Spleen (tissue), 11 donors: ENCODE data around the gene CABCOCO1. TPM values are rescaled to one million over a fixed set of nuclear protein-coding genes. Genes with fewer than 3 reads are reported as not detected.

ENCODE experiments used
- DNase-seq: peaks from one replicate; pipeline ENCODE4 v3.0.0-alpha.2; 2020
- H3K27ac ChIP-seq, 8 donors: fragments of 200-600 bp; sonication (generic) in 7 of 8; 1 replicate in 4 of 8; 2 replicates in 4 of 8; pipeline versions ENCODE4 v1.5.0 to v1.8.0; 2016 to 2021; ENCODE audit warnings: inconsistent platforms in 4 of 8, mild to moderate bottlenecking in 4 of 8, moderate library complexity in 1 of 8
- H3K27me3 ChIP-seq, 7 donors: fragments of 200-600 bp; sonication (generic) in 6 of 7; replicated peaks in 1 of 7; 1 replicate in 4 of 7; 2 replicates in 3 of 7; pipeline versions ENCODE4 v1.5.0 to v1.8.0; 2016 to 2021; ENCODE audit warnings: inconsistent platforms in 3 of 7, mild to moderate bottlenecking in 1 of 7
- H3K36me3 ChIP-seq, 6 donors: fragments of 200-600 bp; sonication (generic) in 5 of 6; 1 replicate in 4 of 6; 2 replicates in 2 of 6; pipeline versions ENCODE4 v1.5.0 to v1.8.0; 2016 to 2021; ENCODE audit warnings: inconsistent platforms in 2 of 6
- H3K4me1 ChIP-seq, 6 donors: fragments of 200-600 bp; sonication (generic) in 5 of 6; 1 replicate in 3 of 6; 2 replicates in 3 of 6; pipeline versions ENCODE4 v1.5.0 to v1.8.0; 2016 to 2021; ENCODE audit warnings: inconsistent platforms in 3 of 6
- H3K4me3 ChIP-seq, 8 donors: fragments of 200-600 bp; sonication (generic) in 7 of 8; 1 replicate in 4 of 8; 2 replicates in 4 of 8; pipeline versions ENCODE4 v1.5.0 to v1.8.0; 2016 to 2021; ENCODE audit warnings: inconsistent platforms in 4 of 8, mild to moderate bottlenecking in 4 of 8, moderate library complexity in 2 of 8
- H3K9me3 ChIP-seq, 8 donors: fragments of 200-600 bp; sonication (generic) in 7 of 8; 1 replicate in 4 of 8; 2 replicates in 4 of 8; pipeline versions ENCODE4 v1.5.0 to v1.8.0; 2016 to 2021; ENCODE audit warnings: inconsistent platforms in 4 of 8
- POLR2A ChIP-seq, 3 donors: fragments of 450-650 bp; IDR thresholded peaks; one replicate each; pipeline ENCODE4 v1.5.1; 2017; ENCODE audit warnings: antibody characterized with exemption in 3 of 3, mild to moderate bottlenecking in 1 of 3
- POLR2AphosphoS5 ChIP-seq, 3 donors: sonication (generic); formaldehyde crosslinking; IDR thresholded peaks; one replicate each; pipeline ENCODE4 v1.5.1; 2017; ENCODE audit warnings: antibody characterized with exemption in 3 of 3
- WGBS, 5 donors: extraction: QIAGEN DNeasy Blood & Tissue Kit in 3 of 5; methylation state at CpG; one replicate each; pipeline versions ENCODE4 v1.1.5 to v1.1.7; 2013 to 2018; 5-methylcytosine and 5-hydroxymethylcytosine counted together
- intact Hi-C: fragments of 100-400 bp; cut with DNase I; formaldehyde crosslinking; loops from one replicate; pipeline ENCODE4 v1.15.0; 2023; ENCODE audit warnings: low total_unique reads
- polyA plus RNA-seq, 3 donors: library from polyadenylated mRNA; stranded (reverse); fragments of 200-250 nt; gene quantifications; one replicate each; pipeline ENCODE4 v1.2.1, GENCODE V29; 2013
- total RNA-seq, 7 donors: library from RNA; depleted of rRNA in 3 of 7; stranded (reverse); fragments of >200 nt in 3 of 7; fragmentation: NEBNext Ultra II Directional in 4 of 7; extraction: Animal tissue kit (Norgen Biotek cat#: 25700) in 4 of 7; gene quantifications; one replicate each; pipeline versions ENCODE4 v1.1.0 to v1.2.1, GENCODE V29; 2016 to 2021
- TF ChIP-seq, protein P1 (sequence below), 11 experiments: fragments of 200-600 bp in 7 of 11; fragments of 450-650 bp in 4 of 11; sonication (generic) in 4 of 11; IDR thresholded peaks in 8 of 11; conservative IDR thresholded peaks in 3 of 11; 1 replicate in 7 of 11; 2 replicates in 4 of 11; pipeline versions ENCODE4 v1.4.0 to v1.8.0; 2016 to 2021; ENCODE audit warnings: antibody characterized with exemption in 11 of 11, inconsistent platforms in 4 of 11, mild to moderate bottlenecking in 1 of 11
- donor health status: healthy with polysubstance abuse.
- donor health status: DM: no; HTN: no; CAD: no; lungs with moderate emphysema.
- donor health status: DM: no; HTN: no; CAD: no.
- donor health status: Bipolar disorder and iron deficiency.
- donor health status: healthy.
- donor health status: DM: no; HTN: no; CAD: no.
- donor health status: DM: yes; HTN: yes; CAD: no.

The CABCOCO1 gene
- total and polyA plus RNA-seq, 10 donors = 0.06 to 1.0 (median 0.48) TPM; not detected in 4

- H3K27me3 ChIP-seq = peaks cover 0 to under 1% (median 0%) of the 10 kb centered on the region in 7 donors
- H3K9me3 ChIP-seq = no peaks in the 10 kb centered on the region
- TF ChIP-seq, protein P1, sequence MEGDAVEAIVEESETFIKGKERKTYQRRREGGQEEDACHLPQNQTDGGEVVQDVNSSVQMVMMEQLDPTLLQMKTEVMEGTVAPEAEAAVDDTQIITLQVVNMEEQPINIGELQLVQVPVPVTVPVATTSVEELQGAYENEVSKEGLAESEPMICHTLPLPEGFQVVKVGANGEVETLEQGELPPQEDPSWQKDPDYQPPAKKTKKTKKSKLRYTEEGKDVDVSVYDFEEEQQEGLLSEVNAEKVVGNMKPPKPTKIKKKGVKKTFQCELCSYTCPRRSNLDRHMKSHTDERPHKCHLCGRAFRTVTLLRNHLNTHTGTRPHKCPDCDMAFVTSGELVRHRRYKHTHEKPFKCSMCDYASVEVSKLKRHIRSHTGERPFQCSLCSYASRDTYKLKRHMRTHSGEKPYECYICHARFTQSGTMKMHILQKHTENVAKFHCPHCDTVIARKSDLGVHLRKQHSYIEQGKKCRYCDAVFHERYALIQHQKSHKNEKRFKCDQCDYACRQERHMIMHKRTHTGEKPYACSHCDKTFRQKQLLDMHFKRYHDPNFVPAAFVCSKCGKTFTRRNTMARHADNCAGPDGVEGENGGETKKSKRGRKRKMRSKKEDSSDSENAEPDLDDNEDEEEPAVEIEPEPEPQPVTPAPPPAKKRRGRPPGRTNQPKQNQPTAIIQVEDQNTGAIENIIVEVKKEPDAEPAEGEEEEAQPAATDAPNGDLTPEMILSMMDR (IDR thresholded peaks at IDR 0.05 in 8 of 11, conservative IDR thresholded peaks at IDR 0.05 in 3 of 11) = no peak
- TF ChIP-seq POLR2A (IDR thresholded peaks at IDR 0.05) = no peak
- TF ChIP-seq POLR2AphosphoS5 (IDR thresholded peaks at IDR 0.05) = no peak
- no peak for DNase-seq
- intact Hi-C loops = no loop called here
- H3K36me3 ChIP-seq = no peaks in the 10 kb centered on the region
- no peak overlapping the region for H3K27ac ChIP-seq
- no peaks in the 10 kb centered on the region for H3K4me1 ChIP-seq
- H3K4me3 ChIP-seq = no peak overlapping the region
These were observed 6.5 kb downstream of the CABCOCO1 start for GRCh38 chr10:61669161-61669725.

DNA sequence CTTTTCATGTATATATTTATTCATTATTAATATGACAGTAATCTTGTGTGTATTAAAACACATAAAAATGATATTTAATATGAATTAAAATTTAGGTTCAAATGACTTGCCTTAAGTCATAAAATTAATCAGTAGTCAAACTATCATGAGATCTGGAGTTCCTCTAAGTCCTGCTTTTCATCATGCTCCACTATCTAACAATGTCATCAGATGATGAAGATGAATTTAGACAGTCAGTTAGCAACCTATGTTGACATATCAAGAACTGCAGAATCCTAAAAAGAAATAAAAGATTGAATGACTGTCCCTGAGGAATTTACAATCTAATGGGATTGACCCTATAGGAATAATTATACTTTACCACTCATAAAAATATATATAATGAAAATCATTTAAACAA is 7.1 kb downstream of the CABCOCO1 start:
- H3K27me3 ChIP-seq = no peaks in the 10 kb centered on the region
- no peak overlapping the region for H3K27ac ChIP-seq
- DNase-seq = no peak
- H3K4me3 ChIP-seq = no peak overlapping the region
- TF ChIP-seq POLR2A (IDR thresholded peaks at IDR 0.05) (no peak), POLR2AphosphoS5 (IDR thresholded peaks at IDR 0.05) (no peak)
- TF ChIP-seq, protein P1 (IDR thresholded peaks at IDR 0.05 in 8 of 11, conservative IDR thresholded peaks at IDR 0.05 in 3 of 11) = no peak
- H3K9me3 ChIP-seq = no peaks in the 10 kb centered on the region
- no peaks in the 10 kb centered on the region for H3K4me1 ChIP-seq
- no peaks in the 10 kb centered on the region for H3K36me3 ChIP-seq
- intact Hi-C loops = no loop called here

GRCh38 chr10:61673360-61673759 is 10.6 kb downstream of the CABCOCO1 start:
- WGBS, 5 donors = 79 to 91% (median 79%) methylated on average over 4 of the region's 4 CpGs
- intact Hi-C loops = no loop called here
- no peak overlapping the region for H3K27ac ChIP-seq
- no peaks in the 10 kb centered on the region for H3K27me3 ChIP-seq
- DNase-seq = no peak
- H3K4me3 ChIP-seq = no peak overlapping the region
- H3K4me1 ChIP-seq = no peaks in the 10 kb centered on the region
- no peaks in the 10 kb centered on the region for H3K9me3 ChIP-seq
- no peaks in the 10 kb centered on the region for H3K36me3 ChIP-seq
- no peak for TF ChIP-seq POLR2A (IDR thresholded peaks at IDR 0.05)
- no peak for TF ChIP-seq POLR2AphosphoS5 (IDR thresholded peaks at IDR 0.05)

DNA sequence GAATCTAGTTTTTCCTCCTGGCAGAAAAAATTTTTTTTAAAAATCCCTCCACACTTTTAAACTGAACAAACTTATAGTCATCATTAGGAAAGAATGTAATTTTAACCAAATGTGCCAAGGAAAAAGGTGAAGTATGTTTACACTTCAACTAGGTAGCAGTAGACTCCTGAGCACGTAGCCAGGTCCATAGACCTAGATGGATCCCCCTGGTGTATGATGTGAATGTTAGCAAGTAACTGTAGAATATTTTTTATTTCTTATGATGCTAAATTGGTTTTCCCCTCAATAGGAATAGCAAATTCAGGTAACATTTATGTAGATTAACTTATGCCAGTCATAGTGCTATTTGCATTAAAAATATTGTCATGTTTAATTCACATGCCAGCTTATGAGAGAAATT is 19.6 kb downstream of the CABCOCO1 start:
- H3K4me3 ChIP-seq = no peak overlapping the region
- H3K27ac ChIP-seq = no peak overlapping the region
- WGBS, 5 donors = 86 to 93% (median 87%) methylated on average over 1 of the region's 1 CpG
- intact Hi-C loops = no loop called here
- H3K36me3 ChIP-seq = no peaks in the 10 kb centered on the region
- no peak for DNase-seq
- TF ChIP-seq, protein P1 (IDR thresholded peaks at IDR 0.05 in 8 of 11, conservative IDR thresholded peaks at IDR 0.05 in 3 of 11) = no peak
- TF ChIP-seq POLR2A (IDR thresholded peaks at IDR 0.05) = no peak
- no peak for TF ChIP-seq POLR2AphosphoS5 (IDR thresholded peaks at IDR 0.05)
- no peaks in the 10 kb centered on the region for H3K4me1 ChIP-seq
- H3K27me3 ChIP-seq = no peaks in the 10 kb centered on the region
- H3K9me3 ChIP-seq = no peaks in the 10 kb centered on the region

- 88 to 100% (median 97%) methylated on average over 1 of the region's 1 CpG for WGBS, 5 donors
- no peaks in the 10 kb centered on the region for H3K36me3 ChIP-seq
- H3K27me3 ChIP-seq = no peaks in the 10 kb centered on the region
- no peaks in the 10 kb centered on the region for H3K9me3 ChIP-seq
- no peak for TF ChIP-seq POLR2A (IDR thresholded peaks at IDR 0.05)
- TF ChIP-seq POLR2AphosphoS5 (IDR thresholded peaks at IDR 0.05) = no peak
- TF ChIP-seq, protein P1 (IDR thresholded peaks at IDR 0.05 in 8 of 11, conservative IDR thresholded peaks at IDR 0.05 in 3 of 11) = no peak
- H3K4me1 ChIP-seq = no peaks in the 10 kb centered on the region
- intact Hi-C loops = no loop called here
- no peak overlapping the region for H3K27ac ChIP-seq
- no peak overlapping the region for H3K4me3 ChIP-seq
- no peak for DNase-seq
These were observed 20.6 kb downstream of the CABCOCO1 start for GRCh38 chr10:61683319-61683718.
